Measurements from ENCODE around the gene DEPP1.

- TF ChIP-seq, protein P1, sequence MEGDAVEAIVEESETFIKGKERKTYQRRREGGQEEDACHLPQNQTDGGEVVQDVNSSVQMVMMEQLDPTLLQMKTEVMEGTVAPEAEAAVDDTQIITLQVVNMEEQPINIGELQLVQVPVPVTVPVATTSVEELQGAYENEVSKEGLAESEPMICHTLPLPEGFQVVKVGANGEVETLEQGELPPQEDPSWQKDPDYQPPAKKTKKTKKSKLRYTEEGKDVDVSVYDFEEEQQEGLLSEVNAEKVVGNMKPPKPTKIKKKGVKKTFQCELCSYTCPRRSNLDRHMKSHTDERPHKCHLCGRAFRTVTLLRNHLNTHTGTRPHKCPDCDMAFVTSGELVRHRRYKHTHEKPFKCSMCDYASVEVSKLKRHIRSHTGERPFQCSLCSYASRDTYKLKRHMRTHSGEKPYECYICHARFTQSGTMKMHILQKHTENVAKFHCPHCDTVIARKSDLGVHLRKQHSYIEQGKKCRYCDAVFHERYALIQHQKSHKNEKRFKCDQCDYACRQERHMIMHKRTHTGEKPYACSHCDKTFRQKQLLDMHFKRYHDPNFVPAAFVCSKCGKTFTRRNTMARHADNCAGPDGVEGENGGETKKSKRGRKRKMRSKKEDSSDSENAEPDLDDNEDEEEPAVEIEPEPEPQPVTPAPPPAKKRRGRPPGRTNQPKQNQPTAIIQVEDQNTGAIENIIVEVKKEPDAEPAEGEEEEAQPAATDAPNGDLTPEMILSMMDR (IDR thresholded peaks at IDR 0.05), result no peak
- TF ChIP-seq POLR2A (IDR thresholded peaks at IDR 0.05), result no peak
These were observed 12.9 kb downstream of the DEPP1 start for GRCh38 chr10:44965651-44966097.
